LoVo (cell line): ENCODE results near the gene AVP.
A peak's percentile ranks its signal among the peaks of the same experiment; 100 is the strongest.
"Not testable (repeated sequence)": the region's sequence is repeated elsewhere in the genome, so short reads cannot be mapped to it uniquely, and the experiment has no call there.

Source experiments
- DNase-seq: peaks from one replicate; pipeline ENCODE4 v3.0.0-alpha.2; 2016; ENCODE audit warnings: low spot score

AVP gene, protein sequence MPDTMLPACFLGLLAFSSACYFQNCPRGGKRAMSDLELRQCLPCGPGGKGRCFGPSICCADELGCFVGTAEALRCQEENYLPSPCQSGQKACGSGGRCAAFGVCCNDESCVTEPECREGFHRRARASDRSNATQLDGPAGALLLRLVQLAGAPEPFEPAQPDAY

DNA sequence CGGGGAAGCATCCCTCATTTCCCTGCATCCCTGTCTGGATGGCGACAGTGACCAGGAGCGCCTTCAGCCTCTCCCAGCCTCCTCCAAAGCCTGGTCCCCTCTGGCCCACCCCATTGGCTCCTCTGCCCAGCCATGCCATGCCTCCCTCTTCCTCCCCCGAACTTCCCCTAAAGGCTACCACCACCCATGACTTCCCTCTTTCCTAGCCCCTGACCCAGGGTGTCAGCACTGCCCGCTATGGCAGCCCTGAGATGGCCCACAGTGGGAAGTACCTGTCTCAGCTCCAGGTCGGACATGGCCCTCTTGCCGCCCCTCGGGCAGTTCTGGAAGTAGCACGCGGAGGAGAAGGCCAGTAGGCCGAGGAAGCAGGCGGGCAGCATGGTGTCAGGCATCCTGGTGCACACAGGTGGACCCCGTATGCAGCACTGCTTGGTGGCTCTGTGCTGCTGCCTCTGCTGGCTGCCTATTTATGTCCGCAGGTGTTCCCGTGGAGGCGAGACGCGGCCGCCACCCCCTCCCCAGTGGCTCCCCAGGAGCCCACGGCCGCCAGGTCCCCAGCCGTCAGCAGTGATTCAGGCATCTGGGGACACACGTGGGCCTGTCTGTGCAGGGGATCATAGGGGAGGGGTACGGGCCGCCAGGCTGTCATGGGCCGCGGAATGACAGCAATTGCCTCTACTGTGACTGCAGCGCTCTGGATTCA is at the start of gene AVP:
Gene AVP, minus strand, starts transcription at position 442 of the 703 bp plus-strand sequence. Its CDS starts 50 bp downstream, at position 392.
- DNase-seq = no peak

DNA sequence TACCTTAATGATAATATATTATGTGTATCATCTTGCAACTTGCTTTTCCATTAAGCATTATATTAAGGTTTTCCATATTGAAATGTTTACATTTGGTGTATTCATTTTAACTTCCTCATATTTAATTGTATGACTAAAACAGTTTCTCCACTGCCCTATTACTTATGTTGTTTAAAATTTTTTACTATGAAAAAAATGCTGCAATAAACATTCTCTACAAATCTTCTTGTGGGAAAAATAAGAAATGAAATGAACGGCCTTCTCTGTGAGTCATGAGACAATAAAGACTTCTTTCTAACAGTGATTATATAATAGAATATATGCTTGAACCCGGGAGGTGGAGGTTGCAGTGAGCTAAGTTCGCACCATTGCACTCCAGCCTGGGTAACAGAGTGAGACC is 49.6 kb upstream of the AVP start:
- no peak for DNase-seq

DNA sequence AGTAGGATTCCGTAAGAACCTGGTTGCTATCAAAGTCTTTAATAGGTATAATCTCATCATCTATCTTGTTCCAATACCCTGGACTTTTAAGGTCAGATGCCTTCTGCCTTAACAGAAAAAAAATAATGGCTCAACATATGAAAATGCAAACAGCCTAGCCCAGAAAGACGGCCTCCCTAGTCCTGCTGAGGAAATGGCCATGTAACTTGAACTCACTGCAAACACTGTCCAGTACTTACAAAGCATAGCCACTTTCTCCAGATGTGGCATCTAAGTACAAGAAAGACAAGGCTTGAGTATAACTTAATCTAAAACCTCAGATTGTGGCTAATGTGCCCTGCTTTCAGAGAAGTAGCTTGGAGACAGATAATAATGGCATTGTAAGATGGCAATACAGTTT is 48.6 kb upstream of the AVP start:
- no peak for DNase-seq

DNA sequence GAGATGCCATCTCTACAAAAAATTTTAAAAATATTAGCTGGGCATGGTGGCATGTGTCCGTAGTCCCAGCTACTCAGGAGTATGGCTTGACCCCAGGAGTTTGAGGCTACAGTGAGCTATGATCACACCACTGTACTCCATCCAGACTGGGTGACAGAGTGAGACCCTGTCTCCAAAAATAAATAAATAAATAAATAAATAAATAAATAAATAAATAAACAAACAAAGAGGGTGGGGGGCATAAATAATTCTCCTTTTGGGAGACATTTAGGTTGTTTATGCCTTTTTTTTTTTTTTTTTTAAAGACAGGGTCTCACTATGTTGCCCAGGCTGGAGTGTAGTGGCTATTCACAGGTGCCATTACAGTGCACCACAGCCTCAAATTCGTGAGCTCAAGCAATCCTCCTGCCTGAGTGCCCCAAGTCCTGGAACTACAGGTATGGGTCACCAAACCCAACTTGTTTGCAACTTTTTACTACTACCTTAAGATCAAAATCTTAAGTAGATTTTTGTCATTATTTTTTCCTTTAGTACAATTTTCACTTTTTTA is 45.6 kb upstream of the AVP start:
- no peak for DNase-seq

- DNase-seq = no peak
These were observed 44.6 kb upstream of the AVP start for GRCh38 chr20:3129094-3129493.

DNA sequence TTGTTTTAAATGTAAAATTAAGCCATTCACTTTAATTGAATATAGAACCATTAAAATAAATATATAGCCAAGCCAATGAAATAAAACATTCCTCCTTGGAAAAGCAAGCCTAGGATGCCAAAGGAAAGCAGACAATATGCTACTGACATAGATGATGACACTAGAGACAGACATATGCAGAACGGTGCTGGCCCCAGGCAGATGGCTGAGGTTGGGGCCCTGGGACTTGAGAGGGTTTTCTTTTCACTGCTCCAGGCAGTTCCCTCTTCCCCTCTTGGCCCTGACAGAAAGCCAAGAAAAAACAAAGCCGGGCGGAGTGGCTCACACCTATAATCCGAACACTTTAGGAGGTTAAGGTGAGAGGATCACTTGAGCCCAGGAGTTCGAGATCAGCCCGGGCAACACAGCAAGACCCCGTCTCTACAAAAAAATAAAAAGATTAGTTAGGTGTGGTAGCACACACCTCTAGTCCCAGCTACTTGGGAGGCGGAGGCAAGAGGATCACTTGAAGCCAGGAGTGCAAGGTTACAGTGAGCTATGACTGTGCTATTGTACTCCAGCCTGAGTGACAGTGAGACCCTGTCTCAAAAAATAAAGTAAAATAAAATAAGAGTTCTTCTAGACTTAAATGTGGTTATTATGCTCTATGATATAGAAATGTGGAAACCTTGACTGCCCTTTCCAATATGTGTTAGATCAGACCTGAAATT is 43.9 kb upstream of the AVP start:
- no peak for DNase-seq

GRCh38 chr20:3126527-3126859 is 42.0 kb upstream of the AVP start:
- no peak for DNase-seq

- DNase-seq = not testable (repeated sequence)
These were observed 41.4 kb upstream of the AVP start for GRCh38 chr20:3125776-3126526.

GRCh38 chr20:3124773-3125560 is 40.4 kb upstream of the AVP start:
- DNase-seq = not testable (repeated sequence)

DNA sequence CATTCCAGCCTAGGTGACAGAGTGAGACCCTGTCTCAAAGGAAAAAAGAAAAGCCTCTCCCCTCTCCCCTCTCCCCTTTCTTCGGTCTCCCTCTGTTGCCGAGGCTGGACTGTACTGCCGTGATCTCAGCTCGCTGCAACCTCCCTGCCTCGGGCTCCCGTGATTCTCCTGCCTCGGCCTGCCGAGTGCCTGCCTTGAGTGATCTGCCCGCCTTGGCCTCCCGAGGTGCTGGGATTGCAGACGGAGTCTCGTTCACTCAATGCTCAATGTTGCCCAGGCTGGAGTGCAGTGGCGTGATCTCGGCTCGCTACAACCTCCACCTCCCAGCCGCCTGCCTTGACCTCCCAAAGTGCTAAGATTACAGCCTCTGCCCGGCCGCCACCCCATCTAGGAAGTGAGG is 39.6 kb upstream of the AVP start:
- not testable (repeated sequence) for DNase-seq

- no peak for DNase-seq
These were observed 39.0 kb upstream of the AVP start for GRCh38 chr20:3123542-3123941.

- DNase-seq = no peak
These were observed 37.6 kb upstream of the AVP start for GRCh38 chr20:3121955-3122610.

DNA sequence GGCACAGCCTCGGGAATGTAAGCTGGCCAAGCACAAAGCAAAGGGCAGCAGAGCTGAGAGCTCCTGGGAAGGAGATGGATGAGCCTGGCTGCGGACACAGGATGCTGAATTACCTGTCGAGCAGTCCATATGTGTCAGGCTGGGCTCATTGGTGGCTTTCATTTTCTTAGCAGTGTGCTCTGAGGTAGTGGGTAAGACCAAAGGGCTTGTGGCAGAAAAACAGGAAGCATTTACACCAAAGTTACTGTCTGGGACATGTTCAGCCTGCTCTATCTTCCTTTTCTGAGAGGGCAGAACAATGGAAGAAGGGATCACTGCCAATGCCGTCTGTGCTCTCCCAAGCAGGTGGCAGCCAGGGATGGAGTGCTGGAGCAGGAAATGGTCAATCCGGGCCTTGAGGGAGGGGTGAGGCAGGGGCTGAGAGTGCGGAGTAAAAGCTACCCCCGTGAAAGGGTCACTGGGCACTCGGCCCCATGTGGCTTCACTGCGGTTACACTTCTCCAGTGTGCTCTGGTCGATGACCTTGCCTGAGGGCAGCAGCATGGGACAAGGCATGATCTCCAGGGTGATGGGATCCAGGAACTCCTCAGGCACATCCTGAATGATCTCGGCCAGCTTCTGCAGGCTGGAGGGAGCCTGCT is 36.9 kb upstream of the AVP start:
- DNase-seq = no peak

- DNase-seq = no peak
These were observed 34.5 kb upstream of the AVP start for GRCh38 chr20:3119044-3119443.

DNA sequence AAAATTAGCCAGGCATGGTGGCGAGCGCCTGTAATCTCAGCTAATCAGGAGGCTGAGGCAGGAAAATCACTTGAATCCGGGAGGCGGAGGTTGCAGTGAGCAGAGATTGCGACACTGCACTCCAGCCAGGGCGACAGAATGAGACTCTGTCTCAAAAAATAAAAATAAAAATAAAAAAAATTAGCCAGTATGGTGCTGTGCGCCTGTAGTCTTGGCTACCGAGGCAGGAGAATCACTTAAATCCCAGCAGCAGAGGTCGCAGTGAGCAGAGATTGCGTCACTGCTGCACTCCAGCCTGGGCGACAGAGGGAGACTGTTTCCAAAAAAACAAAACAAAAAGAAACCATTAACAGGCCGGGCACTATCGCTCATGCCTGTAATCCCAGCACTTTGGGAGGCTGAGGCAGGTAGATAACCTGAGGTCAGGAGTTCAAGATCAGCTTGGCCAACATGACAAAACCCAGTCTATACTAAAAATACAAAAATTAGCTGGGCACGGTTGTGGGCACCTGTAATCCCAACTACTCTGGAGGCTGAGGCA is 33.4 kb upstream of the AVP start:
- not testable (repeated sequence) for DNase-seq

- no peak for DNase-seq
These were observed 31.8 kb upstream of the AVP start for GRCh38 chr20:3116341-3116740.

DNA sequence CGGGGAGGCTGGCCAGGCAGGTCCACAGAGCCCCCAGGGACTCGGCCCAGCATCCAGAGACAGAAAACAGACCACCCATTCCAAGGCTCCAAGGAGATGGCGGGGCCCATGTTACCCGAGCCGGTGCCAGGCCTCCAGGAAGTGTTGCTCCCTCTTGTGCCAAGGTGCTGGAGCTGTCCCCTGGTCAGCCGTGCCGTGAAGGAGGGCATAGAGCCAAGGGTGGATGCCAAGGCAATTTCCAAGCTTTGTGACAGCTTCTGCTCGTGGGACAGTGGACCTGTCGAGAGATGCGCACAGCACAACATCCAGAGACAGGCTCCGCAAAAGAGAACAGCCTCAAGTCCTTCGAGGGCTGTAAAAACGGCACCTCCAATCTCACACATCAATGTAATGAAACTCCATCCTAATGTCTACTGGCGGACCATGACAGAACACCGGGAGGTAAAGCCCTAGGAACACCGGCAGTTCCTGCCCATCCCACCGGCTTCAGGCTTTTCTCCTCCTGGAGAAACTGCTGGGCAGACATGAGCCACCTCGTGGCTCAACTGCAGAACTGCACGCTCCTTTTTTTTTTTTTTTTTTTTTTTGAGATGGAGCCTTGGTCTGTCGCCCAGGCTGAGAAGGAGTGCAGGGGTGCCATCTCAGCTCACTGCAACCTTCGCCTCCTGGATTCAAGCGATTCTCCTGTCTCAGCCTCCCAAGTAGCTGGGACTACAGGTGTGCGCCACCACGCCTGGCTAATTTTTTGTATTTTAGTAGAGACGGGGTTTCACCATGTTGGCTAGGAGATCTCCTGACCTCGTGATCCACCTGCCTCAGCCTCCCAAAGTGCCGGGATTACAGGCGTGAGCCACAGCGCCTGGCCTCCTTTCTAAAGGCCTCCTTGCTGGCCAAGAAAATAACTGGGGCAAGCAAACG is 30.9 kb upstream of the AVP start:
- DNase-seq = peak; percentile 33

GRCh38 chr20:3111995-3112394 is 27.5 kb upstream of the AVP start:
- DNase-seq = no peak

GRCh38 chr20:3111507-3111906 is 27.0 kb upstream of the AVP start:
- no peak for DNase-seq
